Measurements from ENCODE around the gene NUP210L.

- TF ChIP-seq ARNT (IDR thresholded peaks at IDR 0.05) (no peak), ZNF609 (CRISPR knock-in tag; IDR thresholded peaks at IDR 0.05; ENCODE audit: borderline replicate concordance) (no peak), EZH2 (conservative IDR thresholded peaks at IDR 0.05; ENCODE audit: low read depth, low read length) (no peak)
These were observed 159.7 kb downstream of the NUP210L start for GRCh38 chr1:153995202-153995601.

All from HepG2 (cell line).